ENCODE measurements around the gene ATP4A. TPM values are rescaled to one million over a fixed set of nuclear protein-coding genes. Genes with fewer than 3 reads are reported as not detected.

The ATP4A gene
- total RNA-seq, 4 donors from 2014 or later, result not detected

DNA sequence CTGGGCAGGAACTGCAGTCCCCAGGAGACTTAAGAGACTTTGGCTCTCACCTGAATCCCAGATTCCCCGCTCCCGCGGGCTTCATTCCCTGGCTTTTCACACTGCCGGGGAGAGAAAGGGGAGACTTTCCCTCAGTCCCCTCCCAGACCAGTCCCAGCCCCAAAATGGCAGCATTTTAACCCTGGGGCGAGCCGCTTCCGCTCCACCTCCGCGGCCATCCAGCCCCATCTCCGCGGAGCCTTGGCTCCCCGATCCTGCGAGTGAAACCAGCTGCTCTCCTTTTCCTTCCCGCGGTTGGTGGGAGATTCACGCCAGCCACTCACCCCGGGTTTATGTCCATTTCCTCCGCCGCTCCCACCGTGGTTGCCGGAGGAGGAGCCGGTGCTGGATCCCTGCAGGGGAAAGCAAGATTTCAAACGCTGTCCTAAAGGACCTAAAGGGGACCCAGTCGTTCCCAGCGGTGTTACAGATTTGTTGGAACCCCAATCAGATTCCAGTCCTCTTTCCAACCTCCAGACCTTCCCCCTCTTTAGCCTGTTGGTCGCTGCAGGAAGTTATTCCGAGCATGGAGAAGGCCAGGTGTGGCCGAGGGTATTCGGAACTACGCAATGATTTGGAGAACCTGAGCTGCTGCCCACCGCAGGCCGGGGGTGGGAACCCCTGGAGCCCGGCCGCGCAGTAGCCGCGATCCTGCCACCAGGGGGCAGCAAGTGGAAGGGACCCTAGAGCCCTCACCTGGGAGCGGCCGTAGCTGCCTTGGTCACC is 53.4 kb downstream of the ATP4A start:
- H3K36me3 ChIP-seq, result no peaks in the 10 kb centered on the region
- in situ Hi-C loops (cut with MboI; ENCODE audit: low sequenced_read_pairs in 4 of 4) (no loop called here), intact Hi-C loops (cut with DNase I; ENCODE audit: low total_unique reads) (no loop called here)
- no peak overlapping the region for H3K27ac ChIP-seq
- peaks cover 44 to 58% (median 46%) of the 10 kb centered on the region in 3 donors for H3K27me3 ChIP-seq
- ATAC-seq (peak in 1 of 2 donors; percentile 46), DNase-seq (peak in 1 of 2 donors; percentile 21)
- no peak for TF ChIP-seq POLR2A (IDR thresholded peaks at IDR 0.05)
- TF ChIP-seq, protein P1, sequence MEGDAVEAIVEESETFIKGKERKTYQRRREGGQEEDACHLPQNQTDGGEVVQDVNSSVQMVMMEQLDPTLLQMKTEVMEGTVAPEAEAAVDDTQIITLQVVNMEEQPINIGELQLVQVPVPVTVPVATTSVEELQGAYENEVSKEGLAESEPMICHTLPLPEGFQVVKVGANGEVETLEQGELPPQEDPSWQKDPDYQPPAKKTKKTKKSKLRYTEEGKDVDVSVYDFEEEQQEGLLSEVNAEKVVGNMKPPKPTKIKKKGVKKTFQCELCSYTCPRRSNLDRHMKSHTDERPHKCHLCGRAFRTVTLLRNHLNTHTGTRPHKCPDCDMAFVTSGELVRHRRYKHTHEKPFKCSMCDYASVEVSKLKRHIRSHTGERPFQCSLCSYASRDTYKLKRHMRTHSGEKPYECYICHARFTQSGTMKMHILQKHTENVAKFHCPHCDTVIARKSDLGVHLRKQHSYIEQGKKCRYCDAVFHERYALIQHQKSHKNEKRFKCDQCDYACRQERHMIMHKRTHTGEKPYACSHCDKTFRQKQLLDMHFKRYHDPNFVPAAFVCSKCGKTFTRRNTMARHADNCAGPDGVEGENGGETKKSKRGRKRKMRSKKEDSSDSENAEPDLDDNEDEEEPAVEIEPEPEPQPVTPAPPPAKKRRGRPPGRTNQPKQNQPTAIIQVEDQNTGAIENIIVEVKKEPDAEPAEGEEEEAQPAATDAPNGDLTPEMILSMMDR (IDR thresholded peaks at IDR 0.05 in 4 of 5, conservative IDR thresholded peaks at IDR 0.05 in 1 of 5), result peak; percentile 52 to 89 (median 77)
- no peaks in the 10 kb centered on the region for H3K9me3 ChIP-seq
- H3K4me1 ChIP-seq, result peaks cover 0 to 4% of the 10 kb centered on the region in 2 donors
- peak overlapping the region in 3 of 4 donors; percentile 10 to 25 (median 12) for H3K4me3 ChIP-seq

DNA sequence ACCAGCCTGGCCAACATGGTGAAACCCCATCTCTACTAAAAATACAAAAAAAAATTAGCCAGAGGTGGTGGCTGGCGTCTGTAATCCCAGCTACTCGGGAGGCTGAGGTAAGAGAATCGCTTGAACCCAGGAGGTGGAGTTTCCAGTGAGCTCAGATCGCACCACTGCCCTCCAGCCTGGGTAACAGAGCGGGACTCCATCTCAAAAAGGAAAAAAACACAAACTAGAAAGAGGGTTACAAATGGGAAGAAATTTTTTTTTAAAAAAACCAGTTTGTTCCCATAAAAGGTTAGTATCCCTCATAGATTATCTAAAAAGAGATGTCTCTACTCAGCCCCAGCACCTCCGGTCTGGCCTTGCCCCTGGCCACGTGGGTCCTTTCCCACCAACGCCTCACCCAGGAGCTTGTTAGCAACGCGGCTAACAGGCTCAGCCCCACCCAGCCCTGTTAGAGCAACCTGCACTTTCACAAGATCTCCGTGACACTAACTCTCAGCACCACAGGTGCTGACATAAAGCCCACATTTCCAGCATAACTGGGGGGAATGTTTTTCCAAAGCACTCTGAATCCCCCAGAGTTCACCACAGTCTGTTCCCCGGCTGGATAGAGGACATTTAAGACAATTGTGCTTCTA is 54.3 kb downstream of the ATP4A start:
- ATAC-seq, result no peak
- intact Hi-C loops (cut with DNase I; ENCODE audit: low total_unique reads), result no loop called here
- Histone ChIP-seq H3K4me1 (peaks cover 0 to 4% of the 10 kb centered on the region in 2 donors), H3K9me3 (no peaks in the 10 kb centered on the region), H3K36me3 (no peaks in the 10 kb centered on the region), H3K27me3 (peaks cover 40 to 55% (median 44%) of the 10 kb centered on the region in 3 donors), H3K27ac (no peak overlapping the region), H3K4me3 (no peak overlapping the region)
- no peak for DNase-seq
- TF ChIP-seq, protein P1 (IDR thresholded peaks at IDR 0.05 in 4 of 5, conservative IDR thresholded peaks at IDR 0.05 in 1 of 5), result no peak
- TF ChIP-seq POLR2A (IDR thresholded peaks at IDR 0.05), result no peak
- in situ Hi-C loops (cut with MboI; ENCODE audit: low sequenced_read_pairs in 4 of 4), result no loop called here

DNA sequence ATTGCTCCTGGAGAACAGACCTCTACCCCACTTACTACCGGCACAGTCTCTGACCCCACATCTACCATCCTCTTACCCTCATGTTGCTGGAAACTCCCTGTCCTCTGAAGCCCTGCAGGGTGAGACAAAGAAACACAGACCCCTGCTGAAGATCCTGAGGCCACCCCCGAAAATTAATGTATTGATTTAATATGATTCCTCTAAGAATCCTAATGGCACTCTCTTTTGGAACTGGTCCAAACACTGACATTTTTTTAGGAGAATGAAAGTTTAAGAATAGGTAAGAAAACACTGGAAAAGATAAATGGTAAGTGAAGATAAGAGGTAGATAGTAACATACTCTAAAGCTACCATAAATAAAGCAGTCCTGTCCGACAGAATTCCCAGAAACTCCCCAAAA is 55.3 kb downstream of the ATP4A start:
- H3K9me3 ChIP-seq, result no peaks in the 10 kb centered on the region
- DNase-seq (no peak), ATAC-seq (no peak)
- H3K27me3 ChIP-seq, result peaks cover 37 to 51% (median 40%) of the 10 kb centered on the region in 3 donors
- TF ChIP-seq, protein P1 (IDR thresholded peaks at IDR 0.05 in 4 of 5, conservative IDR thresholded peaks at IDR 0.05 in 1 of 5), result no peak
- no peak for TF ChIP-seq POLR2A (IDR thresholded peaks at IDR 0.05)
- intact Hi-C loops (cut with DNase I; ENCODE audit: low total_unique reads), result no loop called here
- no peaks in the 10 kb centered on the region for H3K36me3 ChIP-seq
- in situ Hi-C loops (cut with MboI; ENCODE audit: low sequenced_read_pairs in 4 of 4), result no loop called here
- H3K4me1 ChIP-seq, result peaks cover 0 to 4% of the 10 kb centered on the region in 2 donors
- no peak overlapping the region for H3K4me3 ChIP-seq
- H3K27ac ChIP-seq, result no peak overlapping the region

GRCh38 chr19:35507561-35507960 is 55.9 kb downstream of the ATP4A start:
- DNase-seq (no peak), ATAC-seq (no peak)
- intact Hi-C loops (cut with DNase I; ENCODE audit: low total_unique reads), result no loop called here
- Histone ChIP-seq H3K27me3 (peaks cover 37 to 50% (median 40%) of the 10 kb centered on the region in 3 donors), H3K9me3 (no peaks in the 10 kb centered on the region), H3K4me1 (peaks cover 0 to 4% of the 10 kb centered on the region in 2 donors), H3K27ac (no peak overlapping the region), H3K36me3 (no peaks in the 10 kb centered on the region), H3K4me3 (no peak overlapping the region)
- TF ChIP-seq, protein P1 (IDR thresholded peaks at IDR 0.05 in 4 of 5, conservative IDR thresholded peaks at IDR 0.05 in 1 of 5), result no peak
- TF ChIP-seq POLR2A (IDR thresholded peaks at IDR 0.05), result no peak
- in situ Hi-C loops (cut with MboI; ENCODE audit: low sequenced_read_pairs in 4 of 4), result no loop called here

Data from gastrocnemius medialis (tissue), 4 donors.